Glomerular endothelial cell (primary cell): Measurements from ENCODE around the gene NDUFAF4. TPM values are rescaled to one million over a fixed set of nuclear protein-coding genes. Genes with fewer than 3 reads are reported as not detected.

Experiments used
- total RNA-seq: library from RNA; depleted of rRNA; stranded (reverse); fragments of >200 nt; gene quantifications from 2 replicates; pipeline ENCODE4 v1.2.3, GENCODE V29; 2015

The NDUFAF4 gene
- total RNA-seq, 1 donor from 2014 or later: 19.3 TPM

Other genes starting within 250 kb of the NDUFAF4 start
- 0.10 and 0.23 TPM in 2 replicates for gene GPR63, start 60.4 kb downstream of the NDUFAF4 start, total RNA-seq
- gene KLHL32, start 26.8 kb upstream of the NDUFAF4 start, total RNA-seq: 0.10 TPM in 1 of 2 replicates, not detected in the other